Uterus (tissue), 4 donors: ENCODE measurements around the gene ATP1A2. TPM values are rescaled to one million over a fixed set of nuclear protein-coding genes. Genes with fewer than 3 reads are reported as not detected.
A peak's percentile ranks its signal among the peaks of the same experiment; 100 is the strongest.

Experiments used
- DNase-seq, 2 donors: peaks; one replicate each; pipeline ENCODE4 v3.0.0-alpha.2; 2019 to 2020
- H3K27ac ChIP-seq, 2 donors: fragments of 200-600 bp; sonication (generic); 1 replicate in 1 of 2; 2 replicates in 1 of 2; pipeline ENCODE4 v1.5.1; 2016 to 2018
- H3K27me3 ChIP-seq, 2 donors: fragments of 200-600 bp; sonication (generic); one replicate each; pipeline ENCODE4 v1.5.1; 2018 to 2019; ENCODE audit warnings: control low read depth in 1 of 2
- H3K36me3 ChIP-seq, 2 donors: fragments of 200-600 bp; sonication (generic); one replicate each; pipeline ENCODE4 v1.5.1; 2019; ENCODE audit warnings: control low read depth in 1 of 2
- H3K4me1 ChIP-seq, 2 donors: fragments of 200-600 bp; sonication (generic); one replicate each; pipeline ENCODE4 v1.5.1; 2018 to 2019; ENCODE audit warnings: control low read depth in 1 of 2
- H3K4me3 ChIP-seq, 2 donors: fragments of 200-600 bp; sonication (generic); 1 replicate in 1 of 2; 2 replicates in 1 of 2; pipeline ENCODE4 v1.5.1; 2018 to 2019; ENCODE audit warnings: mild to moderate bottlenecking in 1 of 2
- H3K9me3 ChIP-seq, 2 donors: fragments of 200-600 bp; sonication (generic); one replicate each; pipeline ENCODE4 v1.5.1; 2019; ENCODE audit warnings: control low read depth in 1 of 2
- CTCF ChIP-seq, 4 experiments: fragments of 200-600 bp in 2 of 4; fragments of 450-650 bp in 2 of 4; sonication (generic) in 2 of 4; IDR thresholded peaks; one replicate each; pipeline ENCODE4 v1.5.1; 2016 to 2019; ENCODE audit warnings: antibody characterized with exemption in 4 of 4, mild to moderate bottlenecking in 2 of 4, moderate library complexity in 1 of 4
- POLR2A ChIP-seq, 2 donors: fragments of 450-650 bp; IDR thresholded peaks; one replicate each; pipeline ENCODE4 v1.6.1; 2016; ENCODE audit warnings: antibody characterized with exemption in 2 of 2, mild to moderate bottlenecking in 1 of 2, moderate library complexity in 1 of 2
- intact Hi-C: fragments of 100-400 bp; cut with DNase I; formaldehyde crosslinking; loops from one replicate; pipeline ENCODE4 v1.15.1; 2023; ENCODE audit warnings: low total_unique reads
- total RNA-seq, 4 donors: library from RNA; depleted of rRNA in 3 of 4; stranded (reverse); fragments of >200 nt in 3 of 4; gene quantifications; one replicate each; pipeline versions ENCODE4 v1.1.0 to v1.2.4, GENCODE V29; 2014 to 2023
- donor health status: DM: yes; HTN: yes; CAD: no.

ATP1A2 gene
- total RNA-seq, 4 donors from 2014 or later, result 1.2 to 36.8 (median 13.4) TPM

- Histone ChIP-seq H3K4me1 (no peaks in the 10 kb centered on the region), H3K4me3 (no peak overlapping the region), H3K27me3 (peaks cover 0 to 8% of the 10 kb centered on the region in 2 donors), H3K36me3 (no peaks in the 10 kb centered on the region), H3K27ac (no peak overlapping the region), H3K9me3 (no peaks in the 10 kb centered on the region)
- DNase-seq, result no peak
- no peak for TF ChIP-seq POLR2A (IDR thresholded peaks at IDR 0.05)
- intact Hi-C loops, result no loop called here
Measured at GRCh38 chr1:160077486-160077885, 38.1 kb upstream of the ATP1A2 start.

- Histone ChIP-seq H3K27me3 (peaks cover 0 to 13% of the 10 kb centered on the region in 2 donors), H3K4me1 (no peaks in the 10 kb centered on the region), H3K27ac (no peak overlapping the region), H3K4me3 (no peak overlapping the region), H3K36me3 (no peaks in the 10 kb centered on the region), H3K9me3 (no peaks in the 10 kb centered on the region)
- DNase-seq, result no peak
- TF ChIP-seq CTCF (IDR thresholded peaks at IDR 0.05), result peak in 1 of 4 experiments; percentile 11
- no peak for TF ChIP-seq POLR2A (IDR thresholded peaks at IDR 0.05)
- intact Hi-C loops, result no loop called here
Measured at GRCh38 chr1:160078512-160079195, 36.9 kb upstream of the ATP1A2 start.

GRCh38 chr1:160079448-160079847 lies 36.1 kb upstream of the ATP1A2 start:
- TF ChIP-seq POLR2A (IDR thresholded peaks at IDR 0.05) (no peak), CTCF (IDR thresholded peaks at IDR 0.05) (no peak)
- intact Hi-C loops, result no loop called here
- H3K36me3 ChIP-seq, result no peaks in the 10 kb centered on the region
- H3K4me3 ChIP-seq, result no peak overlapping the region
- peaks cover 0 to 13% of the 10 kb centered on the region in 2 donors for H3K27me3 ChIP-seq
- no peak overlapping the region for H3K27ac ChIP-seq
- H3K9me3 ChIP-seq, result no peaks in the 10 kb centered on the region
- no peaks in the 10 kb centered on the region for H3K4me1 ChIP-seq
- no peak for DNase-seq

- Histone ChIP-seq H3K4me1 (no peaks in the 10 kb centered on the region), H3K27ac (no peak overlapping the region), H3K36me3 (no peaks in the 10 kb centered on the region), H3K9me3 (no peaks in the 10 kb centered on the region), H3K4me3 (no peak overlapping the region), H3K27me3 (peaks cover 0 to 13% of the 10 kb centered on the region in 2 donors)
- DNase-seq, result no peak
- TF ChIP-seq POLR2A (IDR thresholded peaks at IDR 0.05), result no peak
- intact Hi-C loops, result no loop called here
Measured at GRCh38 chr1:160080381-160081100, 35.0 kb upstream of the ATP1A2 start.

- intact Hi-C loops, result no loop called here
- no peaks in the 10 kb centered on the region for H3K4me1 ChIP-seq
- TF ChIP-seq POLR2A (IDR thresholded peaks at IDR 0.05) (no peak), CTCF (IDR thresholded peaks at IDR 0.05) (no peak)
- H3K9me3 ChIP-seq, result no peaks in the 10 kb centered on the region
- H3K4me3 ChIP-seq, result no peak within 1 kb of the TSS
- no peak within 1 kb of the TSS for H3K27ac ChIP-seq
- no peaks in the 10 kb centered on the region for H3K36me3 ChIP-seq
- DNase-seq, result no peak
- H3K27me3 ChIP-seq, result peaks cover 0 to 13% of the 10 kb centered on the region in 2 donors
Measured at GRCh38 chr1:160081261-160081936, 34.2 kb upstream of the ATP1A2 start, which contains the start of gene KCNJ9. Gene KCNJ9 (plus strand): TSS chr1:160081538. CDS start chr1:160084031, 2,493 bp downstream.

GRCh38 chr1:160082487-160082886 lies 33.1 kb upstream of the ATP1A2 start:
- Histone ChIP-seq H3K4me1 (no peaks in the 10 kb centered on the region), H3K9me3 (no peaks in the 10 kb centered on the region), H3K4me3 (no peak overlapping the region), H3K27me3 (peaks cover 0 to 13% of the 10 kb centered on the region in 2 donors), H3K36me3 (no peaks in the 10 kb centered on the region), H3K27ac (no peak overlapping the region)
- intact Hi-C loops, result no loop called here
- DNase-seq, result no peak
- no peak for TF ChIP-seq CTCF (IDR thresholded peaks at IDR 0.05)
- no peak for TF ChIP-seq POLR2A (IDR thresholded peaks at IDR 0.05)
